ENCODE results near the gene GRIA1. TPM values are rescaled to one million over a fixed set of nuclear protein-coding genes. Genes with fewer than 3 reads are reported as not detected.
A peak's percentile ranks its signal among the peaks of the same experiment; 100 is the strongest.

The GRIA1 gene
- total RNA-seq, 1 donor = 1.1 TPM

DNA sequence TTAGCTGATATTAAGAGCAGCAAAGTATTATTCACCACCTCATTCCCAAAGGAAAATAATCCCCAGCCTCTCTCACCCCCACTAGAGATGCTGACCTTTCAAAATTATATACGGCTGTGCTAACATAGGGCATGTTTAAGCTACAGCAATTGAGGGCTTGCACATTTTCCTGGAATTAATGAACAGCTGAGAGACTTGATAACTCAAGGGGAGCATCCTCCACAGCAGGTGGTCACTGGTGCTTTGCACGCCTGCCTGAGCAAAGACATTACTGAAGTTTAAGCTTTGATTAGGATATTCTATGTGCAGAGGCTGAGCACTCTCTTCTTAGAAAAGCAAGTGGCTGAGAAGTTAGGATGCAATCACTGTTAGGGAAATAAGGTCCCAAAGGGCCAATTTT lies 317.3 kb downstream of the GRIA1 start:
- no peak overlapping the region for H3K4me2 ChIP-seq (ENCODE audit: insufficient read depth, low read length)
- no peak for DNase-seq (ENCODE audit: insufficient read length, low spot score, missing footprints)
- no peaks in the 10 kb centered on the region for H3K4me1 ChIP-seq (ENCODE audit: insufficient read depth, low read length)
- no peaks in the 10 kb centered on the region for H3K79me2 ChIP-seq (ENCODE audit: insufficient read depth, low read length)
- TF ChIP-seq, protein P1, sequence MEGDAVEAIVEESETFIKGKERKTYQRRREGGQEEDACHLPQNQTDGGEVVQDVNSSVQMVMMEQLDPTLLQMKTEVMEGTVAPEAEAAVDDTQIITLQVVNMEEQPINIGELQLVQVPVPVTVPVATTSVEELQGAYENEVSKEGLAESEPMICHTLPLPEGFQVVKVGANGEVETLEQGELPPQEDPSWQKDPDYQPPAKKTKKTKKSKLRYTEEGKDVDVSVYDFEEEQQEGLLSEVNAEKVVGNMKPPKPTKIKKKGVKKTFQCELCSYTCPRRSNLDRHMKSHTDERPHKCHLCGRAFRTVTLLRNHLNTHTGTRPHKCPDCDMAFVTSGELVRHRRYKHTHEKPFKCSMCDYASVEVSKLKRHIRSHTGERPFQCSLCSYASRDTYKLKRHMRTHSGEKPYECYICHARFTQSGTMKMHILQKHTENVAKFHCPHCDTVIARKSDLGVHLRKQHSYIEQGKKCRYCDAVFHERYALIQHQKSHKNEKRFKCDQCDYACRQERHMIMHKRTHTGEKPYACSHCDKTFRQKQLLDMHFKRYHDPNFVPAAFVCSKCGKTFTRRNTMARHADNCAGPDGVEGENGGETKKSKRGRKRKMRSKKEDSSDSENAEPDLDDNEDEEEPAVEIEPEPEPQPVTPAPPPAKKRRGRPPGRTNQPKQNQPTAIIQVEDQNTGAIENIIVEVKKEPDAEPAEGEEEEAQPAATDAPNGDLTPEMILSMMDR (IDR thresholded peaks at IDR 0.05; ENCODE audit: extremely low read depth, low read depth, low read length) = no peak
- H3K36me3 ChIP-seq (ENCODE audit: insufficient read depth, low read length) = no peaks in the 10 kb centered on the region
- H3K27ac ChIP-seq (ENCODE audit: low read depth, low read length) = no peak overlapping the region
- H3K9me3 ChIP-seq (ENCODE audit: low read depth, low read length) = no peaks in the 10 kb centered on the region
- H4K20me1 ChIP-seq (ENCODE audit: insufficient read depth, low read length) = no peaks in the 10 kb centered on the region
- H3K27me3 ChIP-seq (ENCODE audit: insufficient read depth, low read length) = no peaks in the 10 kb centered on the region
- no peak overlapping the region for H3K4me3 ChIP-seq (ENCODE audit: insufficient read depth, low read length)
- no peak overlapping the region for H2AFZ ChIP-seq (ENCODE audit: low read length)

DNA sequence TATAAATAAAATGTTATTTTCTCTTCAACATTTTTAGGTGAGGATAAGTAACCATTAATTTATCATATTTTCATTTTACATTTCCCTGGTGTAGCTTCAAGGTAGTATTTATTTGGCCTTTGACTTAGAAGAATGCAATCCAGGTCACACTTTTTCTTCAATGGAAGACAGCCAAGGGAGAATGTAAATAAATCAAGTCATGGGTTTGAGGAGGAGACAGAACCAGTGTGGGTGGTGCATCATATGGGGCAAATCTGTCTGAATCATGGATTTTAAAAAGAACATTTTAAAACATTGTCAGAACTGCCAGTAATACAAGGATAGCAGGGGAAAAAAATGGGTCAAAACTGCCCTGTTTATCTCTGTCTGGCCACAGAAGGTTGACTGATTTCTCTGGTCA lies 318.7 kb downstream of the GRIA1 start:
- TF ChIP-seq, protein P1 (IDR thresholded peaks at IDR 0.05; ENCODE audit: extremely low read depth, low read depth, low read length) = no peak
- no peak overlapping the region for H3K4me3 ChIP-seq (ENCODE audit: insufficient read depth, low read length)
- no peak overlapping the region for H3K27ac ChIP-seq (ENCODE audit: low read depth, low read length)
- no peak for DNase-seq (ENCODE audit: insufficient read length, low spot score, missing footprints)
- no peak overlapping the region for H3K4me2 ChIP-seq (ENCODE audit: insufficient read depth, low read length)
- no peaks in the 10 kb centered on the region for H3K4me1 ChIP-seq (ENCODE audit: insufficient read depth, low read length)
- no peaks in the 10 kb centered on the region for H3K36me3 ChIP-seq (ENCODE audit: insufficient read depth, low read length)
- no peak overlapping the region for H2AFZ ChIP-seq (ENCODE audit: low read length)
- H3K9me3 ChIP-seq (ENCODE audit: low read depth, low read length) = no peaks in the 10 kb centered on the region
- no peaks in the 10 kb centered on the region for H3K27me3 ChIP-seq (ENCODE audit: insufficient read depth, low read length)
- no peaks in the 10 kb centered on the region for H3K79me2 ChIP-seq (ENCODE audit: insufficient read depth, low read length)
- H4K20me1 ChIP-seq (ENCODE audit: insufficient read depth, low read length) = no peaks in the 10 kb centered on the region

DNA sequence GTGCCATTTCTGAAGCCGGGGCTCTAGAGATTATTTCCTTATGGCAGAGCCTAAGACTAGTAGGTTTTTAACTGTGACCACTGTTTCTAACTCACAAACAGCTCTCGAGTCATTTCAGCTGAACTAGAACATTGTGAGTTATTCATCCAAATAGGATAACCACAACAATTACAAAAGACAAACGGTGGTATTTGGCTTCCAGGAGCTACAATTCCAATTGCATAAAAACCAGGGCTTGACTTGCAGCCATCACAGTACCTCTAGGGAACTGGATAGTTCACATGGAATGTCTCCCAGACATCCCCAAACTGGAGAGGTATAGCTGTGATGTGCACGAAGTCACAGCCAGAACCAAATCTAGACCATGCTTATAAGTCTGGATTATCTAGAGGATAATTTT lies 323.4 kb downstream of the GRIA1 start:
- Histone ChIP-seq H4K20me1 (ENCODE audit: insufficient read depth, low read length) (no peaks in the 10 kb centered on the region), H3K4me3 (ENCODE audit: insufficient read depth, low read length) (no peak overlapping the region), H3K79me2 (ENCODE audit: insufficient read depth, low read length) (no peaks in the 10 kb centered on the region), H3K36me3 (ENCODE audit: insufficient read depth, low read length) (no peaks in the 10 kb centered on the region), H3K4me1 (ENCODE audit: insufficient read depth, low read length) (no peaks in the 10 kb centered on the region), H3K4me2 (ENCODE audit: insufficient read depth, low read length) (no peak overlapping the region), H3K9me3 (ENCODE audit: low read depth, low read length) (no peaks in the 10 kb centered on the region), H3K27ac (ENCODE audit: low read depth, low read length) (no peak overlapping the region), H2AFZ (ENCODE audit: low read length) (no peak overlapping the region), H3K27me3 (ENCODE audit: insufficient read depth, low read length) (no peaks in the 10 kb centered on the region)
- TF ChIP-seq, protein P1 (IDR thresholded peaks at IDR 0.05; ENCODE audit: extremely low read depth, low read depth, low read length) = no peak
- no peak for DNase-seq (ENCODE audit: insufficient read length, low spot score, missing footprints)

DNA sequence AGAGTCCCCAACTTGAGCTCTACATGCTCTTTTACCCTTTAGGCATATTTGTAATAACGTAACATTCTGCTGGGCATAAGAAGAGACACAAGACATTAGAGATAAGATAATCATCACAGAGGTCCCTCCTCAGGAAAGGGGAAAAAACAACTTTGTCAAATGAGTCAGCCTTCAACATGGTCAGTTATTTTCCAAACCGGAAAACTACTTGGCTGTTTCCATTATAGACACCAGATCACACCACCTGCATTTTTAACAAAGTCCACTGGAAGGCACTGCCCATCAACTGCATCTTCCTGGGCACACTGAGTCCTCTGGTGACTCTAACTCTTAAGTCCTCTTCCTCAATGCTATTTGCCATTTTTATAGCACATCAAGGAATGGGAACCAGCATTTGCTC lies 326.4 kb downstream of the GRIA1 start:
- H4K20me1 ChIP-seq (ENCODE audit: insufficient read depth, low read length) = no peaks in the 10 kb centered on the region
- no peaks in the 10 kb centered on the region for H3K36me3 ChIP-seq (ENCODE audit: insufficient read depth, low read length)
- H3K4me2 ChIP-seq (ENCODE audit: insufficient read depth, low read length) = no peak overlapping the region
- H3K4me3 ChIP-seq (ENCODE audit: insufficient read depth, low read length) = no peak overlapping the region
- H3K27me3 ChIP-seq (ENCODE audit: insufficient read depth, low read length) = no peaks in the 10 kb centered on the region
- no peak for DNase-seq (ENCODE audit: insufficient read length, low spot score, missing footprints)
- no peak overlapping the region for H3K27ac ChIP-seq (ENCODE audit: low read depth, low read length)
- no peaks in the 10 kb centered on the region for H3K79me2 ChIP-seq (ENCODE audit: insufficient read depth, low read length)
- TF ChIP-seq, protein P1 (IDR thresholded peaks at IDR 0.05; ENCODE audit: extremely low read depth, low read depth, low read length) = peak; percentile 6
- H3K9me3 ChIP-seq (ENCODE audit: low read depth, low read length) = no peaks in the 10 kb centered on the region
- no peaks in the 10 kb centered on the region for H3K4me1 ChIP-seq (ENCODE audit: insufficient read depth, low read length)
- H2AFZ ChIP-seq (ENCODE audit: low read length) = no peak overlapping the region

All from osteoblast (primary cell).